HG03175 (cell line): ENCODE measurements around the gene THAP10.
"Not testable (repeated sequence)": the region's sequence is repeated elsewhere in the genome, so short reads cannot be mapped to it uniquely, and the experiment has no call there.

Experiments
- ATAC-seq: cut with Tn5 transposase; IDR thresholded peaks from one replicate; pipeline ENCODE4 v1.9.1; 2021; ENCODE audit warnings: mild to moderate bottlenecking, moderate library complexity; ENCODE audit not compliant: unreplicated experiment

THAP10 gene

GRCh38 chr15:70879401-70879800 lies 12.8 kb downstream of the THAP10 start:
- ATAC-seq = no peak

- no peak for ATAC-seq
These were observed 15.6 kb downstream of the THAP10 start for GRCh38 chr15:70876683-70877082.

- ATAC-seq = no peak
These were observed 16.2 kb downstream of the THAP10 start for GRCh38 chr15:70876011-70876410.

GRCh38 chr15:70875001-70875782 lies 17.0 kb downstream of the THAP10 start:
- ATAC-seq = no peak

GRCh38 chr15:70873232-70874054 lies 18.8 kb downstream of the THAP10 start:
- ATAC-seq = no peak

GRCh38 chr15:70871490-70871889 lies 20.7 kb downstream of the THAP10 start:
- not testable (repeated sequence) for ATAC-seq

- no peak for ATAC-seq
These were observed 22.2 kb downstream of the THAP10 start for GRCh38 chr15:70870051-70870450.

GRCh38 chr15:70869346-70869745 lies 22.9 kb downstream of the THAP10 start:
- no peak for ATAC-seq

GRCh38 chr15:70867911-70868467 lies 24.2 kb downstream of the THAP10 start:
- no peak for ATAC-seq

GRCh38 chr15:70866982-70867641 lies 25.1 kb downstream of the THAP10 start:
- no peak for ATAC-seq

- no peak for ATAC-seq
These were observed 28.6 kb downstream of the THAP10 start for GRCh38 chr15:70863450-70864218.

- no peak for ATAC-seq
These were observed 32.2 kb downstream of the THAP10 start for GRCh38 chr15:70859998-70860397.

- ATAC-seq = no peak
These were observed 32.8 kb downstream of the THAP10 start for GRCh38 chr15:70859322-70859908.

- not testable (repeated sequence) for ATAC-seq
These were observed 33.5 kb downstream of the THAP10 start for GRCh38 chr15:70858614-70859321.

GRCh38 chr15:70857562-70858285 lies 34.5 kb downstream of the THAP10 start:
- ATAC-seq = no peak

- no peak for ATAC-seq
These were observed 35.2 kb downstream of the THAP10 start for GRCh38 chr15:70856884-70857561.

GRCh38 chr15:70856177-70856883 lies 35.9 kb downstream of the THAP10 start:
- no peak for ATAC-seq

GRCh38 chr15:70855764-70856163 lies 36.5 kb downstream of the THAP10 start:
- ATAC-seq = no peak
